K562 (cell line): ENCODE results near the gene RPS6KL1. TPM values are rescaled to one million over a fixed set of nuclear protein-coding genes. Genes with fewer than 3 reads are reported as not detected.

Experiments used
- ATAC-seq: fragments of 200-7000 bp; cut with Tn5 transposase; 3 replicates; pipeline ENCODE4 v1.9.1; 2020; ENCODE audit warnings: moderate library complexity
- BruUV-seq: library from RNA; stranded (reverse); fragments of 400-500 nt; replicated peaks from 2 replicates; lab custom pipeline; 2021; lab: Mats Ljungman, UMichigan
- CTCF ChIA-PET: fragments of 300-600 bp; formaldehyde crosslinking; extraction: SDS; loops from one replicate; lab custom pipeline; 2021; ENCODE audit warnings: low intra/inter-chr PET ratio; lab: Yijun Ruan, JAX
- POLR2A ChIA-PET: fragments of 300-600, 350-650 bp; sonication (Branson Sonifier 250); formaldehyde crosslinking; extraction: SDS; loops from one replicate; lab custom pipeline; 2021; ENCODE audit warnings: antibody characterized with exemption, inconsistent platforms; lab: Yijun Ruan, JAX
- DNase-seq, 4 experiments: peaks; one replicate each; pipeline versions ENCODE4 v3.0.0 to v3.0.0-alpha.2; 2011 to 2018; ENCODE audit warnings: low spot score in 3 of 4, mixed read lengths in 3 of 4; ENCODE audit errors: extremely low read depth in 1 of 4
- FAIRE-seq: peaks from 2 replicates; lab custom pipeline; 2011; peaks lifted over from hg19 to GRCh38; lab: Jason Lieb, UNC
- H2AFZ ChIP-seq: 2 replicates; pipeline ENCODE4 v1.6.0; 2011; ENCODE audit warnings: low read depth, low read length, control low read depth, inconsistent platforms
- H3K27ac ChIP-seq: fragments of 200-600 bp; 3 replicates; pipeline ENCODE4 v1.8.0; 2011; ENCODE audit warnings: low read depth, mild to moderate bottlenecking, control low read depth, inconsistent platforms, low read length, moderate library complexity, mixed read lengths; ENCODE audit errors: extremely low read depth
- H3K27me3 ChIP-seq, 2 experiments: fragments of 300-600 bp in 1 of 2; 2 replicates in 1 of 2; 3 replicates in 1 of 2; pipeline versions ENCODE4 v1.6.0 to v1.8.0; 2011; ENCODE audit warnings: inconsistent platforms in 2 of 2, low read length in 2 of 2, mild to moderate bottlenecking in 1 of 2, mixed read lengths in 1 of 2, moderate library complexity in 1 of 2; ENCODE audit not compliant: control insufficient read depth in 2 of 2, insufficient read depth in 2 of 2
- H3K36me3 ChIP-seq: fragments of 300-600 bp; 3 replicates; pipeline ENCODE4 v1.8.0; 2011; ENCODE audit warnings: mild to moderate bottlenecking, low read length, inconsistent platforms; ENCODE audit not compliant: control insufficient read depth, insufficient read depth
- H3K4me1 ChIP-seq, 2 experiments: fragments of 200-600 bp in 1 of 2; replicated peaks in 1 of 2; 2 replicates in 1 of 2; 3 replicates in 1 of 2; pipeline versions ENCODE4 v1.5.1 to v1.8.0; 2011; ENCODE audit warnings: inconsistent platforms in 2 of 2, low read length in 2 of 2, mild to moderate bottlenecking in 1 of 2, mixed read lengths in 1 of 2, moderate library complexity in 1 of 2; ENCODE audit not compliant: control insufficient read depth in 2 of 2, insufficient read depth in 2 of 2
- H3K4me2 ChIP-seq: 2 replicates; pipeline ENCODE4 v1.6.1; 2011; ENCODE audit warnings: low read length, control low read depth, inconsistent platforms, mixed read lengths; ENCODE audit not compliant: insufficient read depth
- H3K4me3 ChIP-seq: fragments of 200-600 bp; sonication (generic), shearing (Covaris generic); 2 replicates; pipeline ENCODE4 v1.5.1; 2016; ENCODE audit warnings: control low read depth, inconsistent platforms
- H3K79me2 ChIP-seq: fragments of 200-600 bp; 3 replicates; pipeline ENCODE4 v1.8.0; 2011; ENCODE audit warnings: low read length, inconsistent platforms; ENCODE audit not compliant: control insufficient read depth, insufficient read depth
- H3K9ac ChIP-seq, 2 experiments: 2 replicates each; pipeline versions ENCODE4 v1.6.0 to v1.6.1; 2011; ENCODE audit warnings: low read depth in 2 of 2, low read length in 2 of 2, control low read depth in 1 of 2, inconsistent platforms in 1 of 2, mild to moderate bottlenecking in 1 of 2, mixed read lengths in 1 of 2; ENCODE audit not compliant: insufficient read depth in 1 of 2
- H3K9me1 ChIP-seq: one replicate; pipeline ENCODE4 v1.6.0; 2011; ENCODE audit warnings: inconsistent platforms, mild to moderate bottlenecking, low read length, moderate library complexity; ENCODE audit not compliant: control insufficient read depth, insufficient read depth
- H3K9me3 ChIP-seq: replicated peaks from 2 replicates; pipeline ENCODE4 v1.5.1; 2011; ENCODE audit warnings: low read depth, low read length, inconsistent platforms; ENCODE audit not compliant: control insufficient read depth, insufficient read depth
- H4K20me1 ChIP-seq: replicated peaks from 2 replicates; pipeline ENCODE4 v1.6.1; 2011; ENCODE audit warnings: low read length, inconsistent platforms, mixed read lengths; ENCODE audit not compliant: control insufficient read depth, insufficient read depth
- CREB1 ChIP-seq, 2 experiments: sonication (generic) in 1 of 2; formaldehyde crosslinking in 1 of 2; IDR thresholded peaks; 2 replicates each; pipeline versions ENCODE4 v1.6.1 to v1.8.0; 2012 to 2022; ENCODE audit warnings: inconsistent platforms in 1 of 2, mild to moderate bottlenecking in 1 of 2, missing genetic modification reagents in 1 of 2, moderate library complexity in 1 of 2
- POLR3G ChIP-seq: IDR thresholded peaks from 2 replicates; pipeline ENCODE4 v1.6.1; 2011; ENCODE audit not compliant: insufficient read length, insufficient replicate concordance; ENCODE audit errors: extremely low read depth
- SUPT5H ChIP-seq: fragments of 450-650 bp; IDR thresholded peaks from 2 replicates; pipeline ENCODE4 v1.6.1; 2016
- ZBTB43 ChIP-seq: sonication (generic); formaldehyde crosslinking; IDR thresholded peaks from 2 replicates; pipeline ENCODE4 v1.8.0; 2023; ENCODE audit warnings: mild to moderate bottlenecking, missing genetic modification reagents
- ZNF586 ChIP-seq: fragments of 450-650 bp; formaldehyde crosslinking; conservative IDR thresholded peaks from 2 replicates; pipeline ENCODE4 v1.4.0; 2020; ENCODE audit warnings: mild to moderate bottlenecking, moderate library complexity
- WGBS: fragments of 100-300 bp; shearing (Covaris generic); methylation state at CpG from one replicate; pipeline ENCODE4 v1.1.6; 2016; ENCODE audit warnings: low coverage, mixed read lengths; ENCODE audit not compliant: insufficient coverage; ENCODE audit errors: missing lambda C conversion rate; 5-methylcytosine and 5-hydroxymethylcytosine counted together
- in situ Hi-C: fragments of 300-500 bp; cut with MboI; formaldehyde crosslinking; loops from 4 replicates; pipeline ENCODE4 v1.15.0; 2018; ENCODE audit warnings: inconsistent platforms, mixed read lengths
- intact Hi-C: fragments of 100-400 bp; cut with micrococcal nuclease; formaldehyde crosslinking; loops from 2 replicates; pipeline ENCODE4 v1.14.2; 2022
- polyA plus RNA-seq, 8 experiments: library from polyadenylated mRNA; depleted of rRNA in 4 of 8; stranded (reverse) in 5 of 8; unstranded in 3 of 8; fragments of >200 nt; fragmentation: Nextera tagmentation in 2 of 8; fragmentation: Illumina TruSeq in 1 of 8; extraction: Ambion mirVana in 2 of 8; extraction: Trizol in 1 of 8; gene quantifications; 2 replicates each; pipeline versions ENCODE4 v1.2.1 to v1.2.3, GENCODE V29; 2011 to 2014; ENCODE audit warnings: inconsistent platforms in 1 of 8, missing spikeins in 1 of 8
- total RNA-seq, 7 experiments: library from RNA; depleted of rRNA in 6 of 7; stranded (reverse); fragments of >200 nt in 6 of 7; fragmentation: Illumina TruSeq in 2 of 7; extraction: Trizol in 2 of 7; gene quantifications; 2 replicates each; pipeline versions ENCODE4 v1.2.1 to v1.2.3, GENCODE V29; 2011 to 2021; ENCODE audit warnings: low replicate concordance in 1 of 7
- TF ChIP-seq, protein P1 (sequence below): fragments of 250-450 bp; sonication (Bioruptor Pico); IDR thresholded peaks from 2 replicates; pipeline ENCODE4 v1.8.0; 2022; ENCODE audit warnings: inconsistent platforms, mild to moderate bottlenecking, moderate library complexity, borderline replicate concordance

RPS6KL1 gene
- total and polyA plus RNA-seq, 9 of the 15 experiments (the other 6 are each of a cell fraction or from before 2014, with no cell fraction given), result 0.91 to 15.5 (median 8.1) TPM

- DNase-seq (no peak), ATAC-seq (no peak; the same call in 2 of the 3 replicates), FAIRE-seq (no peak)
- no peaks in the 10 kb centered on the region for H3K27me3 ChIP-seq
- H3K4me2 ChIP-seq, result no peak overlapping the region
- peaks cover 53% of the 10 kb centered on the region; the same call in 2 of the 3 replicates for H3K36me3 ChIP-seq
- intact Hi-C loops, result loop anchor here (1.0 to 5.0 kb wide), 2 partner anchors 44 to 298 kb away; no protein-coding TSS in a partner anchor
- in situ Hi-C loops, result loop anchor here (5.0 kb wide), 1 partner anchor 43 kb away; no protein-coding TSS in a partner anchor
- no peaks in the 10 kb centered on the region for H3K9me3 ChIP-seq
- no peaks in the 10 kb centered on the region for H3K9me1 ChIP-seq
- no peak overlapping the region for H2AFZ ChIP-seq
- TF ChIP-seq POLR3G, result no peak
- no peak for TF ChIP-seq ZNF586
- TF ChIP-seq SUPT5H, result peak; percentile 51; the same call in 1 of the 2 replicates
- TF ChIP-seq, protein P1, sequence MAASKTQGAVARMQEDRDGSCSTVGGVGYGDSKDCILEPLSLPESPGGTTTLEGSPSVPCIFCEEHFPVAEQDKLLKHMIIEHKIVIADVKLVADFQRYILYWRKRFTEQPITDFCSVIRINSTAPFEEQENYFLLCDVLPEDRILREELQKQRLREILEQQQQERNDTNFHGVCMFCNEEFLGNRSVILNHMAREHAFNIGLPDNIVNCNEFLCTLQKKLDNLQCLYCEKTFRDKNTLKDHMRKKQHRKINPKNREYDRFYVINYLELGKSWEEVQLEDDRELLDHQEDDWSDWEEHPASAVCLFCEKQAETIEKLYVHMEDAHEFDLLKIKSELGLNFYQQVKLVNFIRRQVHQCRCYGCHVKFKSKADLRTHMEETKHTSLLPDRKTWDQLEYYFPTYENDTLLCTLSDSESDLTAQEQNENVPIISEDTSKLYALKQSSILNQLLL (CRISPR knock-in tag), result no peak
- TF ChIP-seq ZBTB43 (CRISPR knock-in tag), result no peak
- no peak for TF ChIP-seq CREB1 (IDR thresholded peaks at IDR 0.05)
- no peak for TF ChIP-seq CREB1 (CRISPR knock-in tag; IDR thresholded peaks at IDR 0.05)
- no peak overlapping the region for H3K9ac ChIP-seq
- no peak overlapping the region; the same call in 2 of the 3 replicates for H3K27ac ChIP-seq
- no peak overlapping the region for H3K4me3 ChIP-seq
- no peaks in the 10 kb centered on the region for H3K79me2 ChIP-seq
- ChIA-PET POLR2A (interaction anchor here (0.6 to 1.7 kb wide), 13 partner anchors 8 to 603 kb away, joined by 3 to 6 read pairs (median 3); partner anchors contain the start of gene RPS6KL1), CTCF (interaction anchor here (2.8 kb wide), 1 partner anchor 44 kb away, joined by 23 read pairs; no protein-coding TSS in a partner anchor)
- no TSS peak for BruUV-seq
- H3K4me1 ChIP-seq, result peaks cover 10 to 29% of the 10 kb centered on the region in 2 experiments; a peak in 3 of 5 replicates
- WGBS, result 83% methylated on average over 6 of the region's 6 CpGs
- no peaks in the 10 kb centered on the region; the same call in 1 of the 2 replicates for H4K20me1 ChIP-seq
These were observed 18.2 kb downstream of the RPS6KL1 start for GRCh38 chr14:74904635-74905503.
